Measurements from ENCODE around the gene ANKRD31.
"Not testable (repeated sequence)": the region's sequence is repeated elsewhere in the genome, so short reads cannot be mapped to it uniquely, and the experiment has no call there.

The ANKRD31 gene

DNA sequence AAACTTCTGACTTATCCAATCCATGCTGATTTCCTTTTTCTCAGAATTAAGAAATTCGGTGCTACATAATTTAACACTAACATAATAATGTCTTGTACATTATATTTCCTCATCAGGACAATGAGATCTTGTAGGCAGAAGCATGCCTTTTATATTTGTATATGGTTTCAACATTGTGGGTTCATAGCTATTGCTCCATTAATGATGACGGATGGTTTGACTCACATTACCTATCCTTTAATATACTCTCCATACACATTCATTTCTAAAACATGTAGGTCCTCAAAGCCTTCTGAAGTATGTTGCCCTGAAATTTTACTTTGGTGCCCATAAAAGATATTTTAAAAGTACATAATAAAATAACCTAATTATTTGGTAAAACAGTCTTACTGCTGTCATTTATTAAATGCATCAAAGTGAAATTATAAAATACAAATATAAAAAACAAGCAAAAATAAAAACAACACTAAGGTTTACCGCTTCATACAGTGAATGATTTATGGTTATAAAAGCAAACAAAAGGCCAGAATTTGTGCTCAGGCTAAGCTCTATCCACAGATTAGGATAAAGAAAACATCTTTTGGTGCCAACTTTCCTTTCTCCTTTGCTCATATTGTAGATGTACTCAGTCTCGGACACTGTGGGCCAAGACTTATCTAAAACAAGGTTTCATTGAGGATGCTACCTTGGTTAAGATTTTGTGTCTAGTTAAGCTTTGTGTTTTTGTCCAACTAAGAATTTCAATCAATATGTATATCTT is 123.1 kb downstream of the ANKRD31 start:
- no peak for TF ChIP-seq EZH2phosphoT487 (IDR thresholded peaks at IDR 0.05; ENCODE audit: borderline replicate concordance, low read length)
- TF ChIP-seq, protein P1, sequence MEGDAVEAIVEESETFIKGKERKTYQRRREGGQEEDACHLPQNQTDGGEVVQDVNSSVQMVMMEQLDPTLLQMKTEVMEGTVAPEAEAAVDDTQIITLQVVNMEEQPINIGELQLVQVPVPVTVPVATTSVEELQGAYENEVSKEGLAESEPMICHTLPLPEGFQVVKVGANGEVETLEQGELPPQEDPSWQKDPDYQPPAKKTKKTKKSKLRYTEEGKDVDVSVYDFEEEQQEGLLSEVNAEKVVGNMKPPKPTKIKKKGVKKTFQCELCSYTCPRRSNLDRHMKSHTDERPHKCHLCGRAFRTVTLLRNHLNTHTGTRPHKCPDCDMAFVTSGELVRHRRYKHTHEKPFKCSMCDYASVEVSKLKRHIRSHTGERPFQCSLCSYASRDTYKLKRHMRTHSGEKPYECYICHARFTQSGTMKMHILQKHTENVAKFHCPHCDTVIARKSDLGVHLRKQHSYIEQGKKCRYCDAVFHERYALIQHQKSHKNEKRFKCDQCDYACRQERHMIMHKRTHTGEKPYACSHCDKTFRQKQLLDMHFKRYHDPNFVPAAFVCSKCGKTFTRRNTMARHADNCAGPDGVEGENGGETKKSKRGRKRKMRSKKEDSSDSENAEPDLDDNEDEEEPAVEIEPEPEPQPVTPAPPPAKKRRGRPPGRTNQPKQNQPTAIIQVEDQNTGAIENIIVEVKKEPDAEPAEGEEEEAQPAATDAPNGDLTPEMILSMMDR (IDR thresholded peaks at IDR 0.05; ENCODE audit: low read depth, low read length, poor library complexity, severe bottlenecking): no peak
- H3K79me2 ChIP-seq (ENCODE audit: control insufficient read depth, low read length): no peaks in the 10 kb centered on the region
- H4K20me1 ChIP-seq (ENCODE audit: control insufficient read depth, insufficient read depth, low read depth, low read length): no peaks in the 10 kb centered on the region
- no peaks in the 10 kb centered on the region for H3K4me1 ChIP-seq (ENCODE audit: control insufficient read depth, low read length)
- no peaks in the 10 kb centered on the region for H3K36me3 ChIP-seq (ENCODE audit: control insufficient read depth, low read length)
- no peak overlapping the region for H3K27ac ChIP-seq (ENCODE audit: low read depth, low read length)
- H3K9me2 ChIP-seq (replicated peaks; ENCODE audit: control insufficient read depth, low read length): no peaks in the 10 kb centered on the region
- no peak overlapping the region for H3K4me2 ChIP-seq (ENCODE audit: low read length)
- peaks cover 7% of the 10 kb centered on the region for H3K27me3 ChIP-seq (ENCODE audit: control insufficient read depth, low read length)
- no peaks in the 10 kb centered on the region for H3F3A ChIP-seq (ENCODE audit: control insufficient read depth, insufficient read depth)
- H3K9me3 ChIP-seq (ENCODE audit: control insufficient read depth, insufficient read depth, low read length): no peaks in the 10 kb centered on the region
- no peak overlapping the region for H3K4me3 ChIP-seq (ENCODE audit: low read length)

- H3K27ac ChIP-seq (ENCODE audit: low read depth, low read length): no peak overlapping the region
These were observed 127.6 kb downstream of the ANKRD31 start for GRCh38 chr5:75108931-75109596.

DNA sequence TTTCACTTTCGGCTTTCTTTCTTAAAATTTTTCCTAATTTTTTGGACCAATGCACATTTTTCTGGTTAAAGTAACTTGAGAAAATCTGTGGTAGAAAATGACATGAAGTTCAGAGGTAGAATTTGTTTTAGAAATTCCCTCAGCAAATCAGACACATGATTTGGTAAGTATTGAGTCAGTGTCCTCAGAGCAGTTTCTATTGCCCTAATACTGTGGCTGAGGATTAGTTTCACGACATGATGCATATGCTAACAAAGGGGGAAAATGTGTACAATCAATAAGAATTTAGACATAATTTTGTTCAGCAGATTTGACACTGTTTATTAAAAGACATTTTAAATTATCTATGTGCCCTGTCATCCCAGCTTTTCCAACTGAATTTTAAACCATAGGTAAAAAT is 128.2 kb downstream of the ANKRD31 start:
- TF ChIP-seq, protein P1 (IDR thresholded peaks at IDR 0.05; ENCODE audit: low read depth, low read length, poor library complexity, severe bottlenecking): no peak
- no peak for TF ChIP-seq EZH2phosphoT487 (IDR thresholded peaks at IDR 0.05; ENCODE audit: borderline replicate concordance, low read length)
- Histone ChIP-seq H3K4me1 (ENCODE audit: control insufficient read depth, low read length) (no peaks in the 10 kb centered on the region), H3K27ac (ENCODE audit: low read depth, low read length) (no peak overlapping the region), H3K4me2 (ENCODE audit: low read length) (no peak overlapping the region), H3K9me2 (replicated peaks; ENCODE audit: control insufficient read depth, low read length) (no peaks in the 10 kb centered on the region), H3F3A (ENCODE audit: control insufficient read depth, insufficient read depth) (no peaks in the 10 kb centered on the region), H3K9me3 (ENCODE audit: control insufficient read depth, insufficient read depth, low read length) (no peaks in the 10 kb centered on the region), H3K27me3 (ENCODE audit: control insufficient read depth, low read length) (peaks cover 21% of the 10 kb centered on the region), H4K20me1 (ENCODE audit: control insufficient read depth, insufficient read depth, low read depth, low read length) (no peaks in the 10 kb centered on the region), H3K79me2 (ENCODE audit: control insufficient read depth, low read length) (no peaks in the 10 kb centered on the region), H3K4me3 (ENCODE audit: low read length) (no peak overlapping the region), H3K36me3 (ENCODE audit: control insufficient read depth, low read length) (no peaks in the 10 kb centered on the region)

More at GRCh38 chr5:75108931-75109596, 127.6 kb downstream of the ANKRD31 start:
- Histone ChIP-seq H3K9me2 (replicated peaks; ENCODE audit: control insufficient read depth, low read length) (no peaks in the 10 kb centered on the region), H3K4me3 (ENCODE audit: low read length) (no peak overlapping the region), H3K27me3 (ENCODE audit: control insufficient read depth, low read length) (peaks cover 21% of the 10 kb centered on the region), H3K9me3 (ENCODE audit: control insufficient read depth, insufficient read depth, low read length) (no peaks in the 10 kb centered on the region), H3K4me1 (ENCODE audit: control insufficient read depth, low read length) (no peaks in the 10 kb centered on the region), H3K79me2 (ENCODE audit: control insufficient read depth, low read length) (no peaks in the 10 kb centered on the region), H4K20me1 (ENCODE audit: control insufficient read depth, insufficient read depth, low read depth, low read length) (no peaks in the 10 kb centered on the region), H3K36me3 (ENCODE audit: control insufficient read depth, low read length) (no peaks in the 10 kb centered on the region), H3F3A (ENCODE audit: control insufficient read depth, insufficient read depth) (no peaks in the 10 kb centered on the region), H3K4me2 (ENCODE audit: low read length) (no peak overlapping the region)
- no peak for TF ChIP-seq EZH2phosphoT487 (IDR thresholded peaks at IDR 0.05; ENCODE audit: borderline replicate concordance, low read length)
- TF ChIP-seq, protein P1 (IDR thresholded peaks at IDR 0.05; ENCODE audit: low read depth, low read length, poor library complexity, severe bottlenecking): no peak

GRCh38 chr5:75095956-75096355 is 140.7 kb downstream of the ANKRD31 start:
- H4K20me1 ChIP-seq (ENCODE audit: control insufficient read depth, insufficient read depth, low read depth, low read length); H3K4me1 ChIP-seq (ENCODE audit: control insufficient read depth, low read length); H3K27me3 ChIP-seq (ENCODE audit: control insufficient read depth, low read length); H3K36me3 ChIP-seq (ENCODE audit: control insufficient read depth, low read length); H3K9me2 ChIP-seq (replicated peaks; ENCODE audit: control insufficient read depth, low read length); H3K27ac ChIP-seq (ENCODE audit: low read depth, low read length); H3K4me2 ChIP-seq (ENCODE audit: low read length); H3K4me3 ChIP-seq (ENCODE audit: low read length); H3K9me3 ChIP-seq (ENCODE audit: control insufficient read depth, insufficient read depth, low read length); H3F3A ChIP-seq (ENCODE audit: control insufficient read depth, insufficient read depth); H3K79me2 ChIP-seq (ENCODE audit: control insufficient read depth, low read length): not testable (repeated sequence)
